Keratinocyte (primary cell): ENCODE results near the gene H3-3A. TPM values are rescaled to one million over a fixed set of nuclear protein-coding genes. Genes with fewer than 3 reads are reported as not detected.

Source experiments
- DNase-seq: peaks from one replicate; pipeline ENCODE4 v3.0.0-alpha.2; 2011; ENCODE audit warnings: low read depth, missing footprints, low spot score
- FAIRE-seq: peaks from 2 replicates; lab custom pipeline; 2011; peaks lifted over from hg19 to GRCh38; lab: Jason Lieb, UNC
- H2AFZ ChIP-seq: 2 replicates; pipeline ENCODE4 v1.6.0; 2012; ENCODE audit warnings: low read length, control low read depth, inconsistent platforms; ENCODE audit not compliant: control insufficient read depth
- H3K27ac ChIP-seq: 2 replicates; pipeline ENCODE4 v1.5.1; 2011; ENCODE audit warnings: low read length; ENCODE audit not compliant: control insufficient read depth, insufficient read depth
- H3K27me3 ChIP-seq: 3 replicates; pipeline ENCODE4 v1.6.0; 2011; ENCODE audit warnings: low read length; ENCODE audit not compliant: control insufficient read depth, insufficient read depth; ENCODE audit errors: extremely low read depth
- H3K36me3 ChIP-seq, 2 experiments: 2 replicates in 1 of 2; 3 replicates in 1 of 2; pipeline ENCODE4 v1.5.1; 2011; ENCODE audit warnings: low read length in 2 of 2, mild to moderate bottlenecking in 1 of 2; ENCODE audit not compliant: control insufficient read depth in 2 of 2, insufficient read depth in 2 of 2; ENCODE audit errors: extremely low read depth in 1 of 2
- H3K4me1 ChIP-seq: 3 replicates; pipeline ENCODE4 v1.5.1; 2011; ENCODE audit warnings: low read length; ENCODE audit not compliant: control insufficient read depth, insufficient read depth; ENCODE audit errors: extremely low read depth
- H3K4me2 ChIP-seq: 3 replicates; pipeline ENCODE4 v1.6.0; 2011; ENCODE audit warnings: low read depth, low read length; ENCODE audit not compliant: control insufficient read depth, insufficient read depth; ENCODE audit errors: extremely low read depth
- H3K4me3 ChIP-seq, 3 experiments: fragments of 200-600 bp in 1 of 3; sonication (generic) in 1 of 3; 2 replicates in 2 of 3; 3 replicates in 1 of 3; pipeline ENCODE4 v1.5.1; 2011 to 2016; ENCODE audit warnings: low read length in 3 of 3, mild to moderate bottlenecking in 3 of 3, control low read depth in 2 of 3, inconsistent platforms in 1 of 3, low read depth in 1 of 3, mixed read lengths in 1 of 3, mixed run types in 1 of 3, moderate library complexity in 1 of 3; ENCODE audit not compliant: control insufficient read depth in 2 of 3, insufficient read depth in 2 of 3; ENCODE audit errors: extremely low read depth in 1 of 3
- H3K79me2 ChIP-seq: 2 replicates; pipeline ENCODE4 v1.6.0; 2012; ENCODE audit warnings: low read length; ENCODE audit not compliant: control insufficient read depth, insufficient read depth
- H3K9ac ChIP-seq: 3 replicates; pipeline ENCODE4 v1.6.0; 2011; ENCODE audit warnings: low read length; ENCODE audit not compliant: control insufficient read depth, insufficient read depth; ENCODE audit errors: extremely low read depth
- H3K9me1 ChIP-seq: 3 replicates; pipeline ENCODE4 v1.6.0; 2011; ENCODE audit warnings: low read length; ENCODE audit not compliant: control insufficient read depth, insufficient read depth; ENCODE audit errors: extremely low read depth
- H3K9me3 ChIP-seq: 2 replicates; pipeline ENCODE4 v1.5.1; 2012; ENCODE audit warnings: low read depth, low read length; ENCODE audit not compliant: control insufficient read depth
- H4K20me1 ChIP-seq: 3 replicates; pipeline ENCODE4 v1.6.0; 2011; ENCODE audit warnings: low read length; ENCODE audit not compliant: control insufficient read depth, insufficient read depth; ENCODE audit errors: extremely low read depth
- EZH2 ChIP-seq: IDR thresholded peaks from one replicate; pipeline ENCODE4 v1.6.1; 2012; ENCODE audit warnings: inconsistent platforms, mild to moderate bottlenecking, low read length, moderate library complexity
- dilution Hi-C: fragments of 300-500 bp; cut with MboI; formaldehyde crosslinking; loops from one replicate; pipeline ENCODE4 v1.7.0; 2020; ENCODE audit warnings: low sequenced_read_pairs; ENCODE audit not compliant: extremely low pct_ligation_motif_present
- polyA plus RNA-seq, 5 experiments: library from polyadenylated mRNA; depleted of rRNA in 3 of 5; stranded (reverse) in 3 of 5; stranded (forward) in 1 of 5; unstranded in 1 of 5; fragments of >200 nt; gene quantifications; 1 replicate in 1 of 5; 2 replicates in 3 of 5; 3 replicates in 1 of 5; pipeline versions ENCODE4 v1.2.1 to v1.2.3, GENCODE V29; 2011 to 2012; ENCODE audit warnings: missing spikeins in 2 of 5, low read depth in 1 of 5, low replicate concordance in 1 of 5
- TF ChIP-seq, protein P1 (sequence below), 3 experiments: IDR thresholded peaks in 1 of 3; conservative IDR thresholded peaks in 1 of 3; optimal IDR thresholded peaks in 1 of 3; 2 replicates in 2 of 3; 3 replicates in 1 of 3; pipeline versions ENCODE3 to v1.5.1; 2011; ENCODE audit warnings: low read length in 3 of 3, mild to moderate bottlenecking in 3 of 3, moderate library complexity in 2 of 3, control low read depth in 1 of 3, inconsistent platforms in 1 of 3; ENCODE audit not compliant: insufficient read depth in 2 of 3; ENCODE audit errors: extremely low read depth in 1 of 3

Gene H3-3A
- polyA plus RNA-seq, 1 donor (not counting 4 experiments of a cell fraction or from before 2014, with no cell fraction given) = 291 TPM

DNA sequence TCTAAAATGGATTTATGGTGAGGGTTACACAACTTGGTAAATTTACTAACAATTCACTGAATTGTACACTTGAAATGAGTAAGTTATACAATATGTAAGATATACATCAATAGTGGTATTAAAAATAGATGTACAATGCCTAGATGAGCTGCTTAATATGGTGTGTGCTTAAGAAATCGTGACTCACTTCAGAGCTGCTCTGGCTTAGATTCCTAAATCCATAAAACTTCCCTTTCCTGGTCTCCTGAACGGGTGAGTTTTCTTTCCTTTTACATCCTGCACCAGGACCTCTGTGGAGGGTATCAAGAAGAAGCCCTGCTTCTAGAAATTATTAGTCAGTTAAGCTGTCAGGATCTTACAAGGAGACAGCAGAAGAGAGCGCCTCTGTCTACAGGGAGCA, 30.4 kb downstream of the H3-3A start:
- FAIRE-seq (no peak), DNase-seq (no peak)
- TF ChIP-seq, protein P1, sequence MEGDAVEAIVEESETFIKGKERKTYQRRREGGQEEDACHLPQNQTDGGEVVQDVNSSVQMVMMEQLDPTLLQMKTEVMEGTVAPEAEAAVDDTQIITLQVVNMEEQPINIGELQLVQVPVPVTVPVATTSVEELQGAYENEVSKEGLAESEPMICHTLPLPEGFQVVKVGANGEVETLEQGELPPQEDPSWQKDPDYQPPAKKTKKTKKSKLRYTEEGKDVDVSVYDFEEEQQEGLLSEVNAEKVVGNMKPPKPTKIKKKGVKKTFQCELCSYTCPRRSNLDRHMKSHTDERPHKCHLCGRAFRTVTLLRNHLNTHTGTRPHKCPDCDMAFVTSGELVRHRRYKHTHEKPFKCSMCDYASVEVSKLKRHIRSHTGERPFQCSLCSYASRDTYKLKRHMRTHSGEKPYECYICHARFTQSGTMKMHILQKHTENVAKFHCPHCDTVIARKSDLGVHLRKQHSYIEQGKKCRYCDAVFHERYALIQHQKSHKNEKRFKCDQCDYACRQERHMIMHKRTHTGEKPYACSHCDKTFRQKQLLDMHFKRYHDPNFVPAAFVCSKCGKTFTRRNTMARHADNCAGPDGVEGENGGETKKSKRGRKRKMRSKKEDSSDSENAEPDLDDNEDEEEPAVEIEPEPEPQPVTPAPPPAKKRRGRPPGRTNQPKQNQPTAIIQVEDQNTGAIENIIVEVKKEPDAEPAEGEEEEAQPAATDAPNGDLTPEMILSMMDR (optimal IDR thresholded peaks at IDR 0.05 in 1 of 3, IDR thresholded peaks at IDR 0.05 in 1 of 3, conservative IDR thresholded peaks at IDR 0.05 in 1 of 3; ENCODE audit: extremely low read depth in 1 of 3, insufficient read depth in 2 of 3, low read length in 3 of 3) = no peak
- no peak for TF ChIP-seq EZH2
- Histone ChIP-seq H3K79me2 (no peaks in the 10 kb centered on the region), H3K4me2 (no peak overlapping the region), H4K20me1 (no peaks in the 10 kb centered on the region), H3K4me3 (no peak overlapping the region), H3K9me3 (no peaks in the 10 kb centered on the region), H3K9ac (no peak overlapping the region), H3K27ac (no peak overlapping the region), H3K27me3 (no peaks in the 10 kb centered on the region), H3K36me3 (no peaks in the 10 kb centered on the region), H2AFZ (no peak overlapping the region), H3K9me1 (no peaks in the 10 kb centered on the region), H3K4me1 (peaks cover 18% of the 10 kb centered on the region)
- dilution Hi-C loops = no loop called here

DNA sequence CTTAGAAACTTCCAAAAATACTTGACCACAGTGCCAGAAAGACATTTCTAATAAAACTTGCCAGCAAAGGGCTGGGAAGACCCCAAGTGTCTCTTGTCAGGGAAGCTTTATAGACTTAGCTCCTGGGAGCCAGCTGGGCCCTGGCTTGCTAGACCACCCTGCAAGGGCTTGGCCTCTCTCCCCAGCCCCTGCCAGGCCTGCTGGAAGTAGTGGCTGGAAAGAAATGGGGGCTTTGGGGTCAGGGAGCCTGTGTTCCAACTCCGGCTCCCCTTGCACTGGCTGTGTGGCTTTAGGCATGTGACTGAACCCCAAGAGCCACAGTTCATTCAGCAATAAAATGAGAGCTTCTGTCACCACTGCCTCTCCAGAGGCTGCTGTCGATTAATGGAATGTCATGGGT, 31.1 kb downstream of the H3-3A start:
- H3K4me2 ChIP-seq = no peak overlapping the region
- no peak overlapping the region for H3K9ac ChIP-seq
- no peak overlapping the region for H3K27ac ChIP-seq
- H3K36me3 ChIP-seq = no peaks in the 10 kb centered on the region
- H2AFZ ChIP-seq = no peak overlapping the region
- DNase-seq (no peak), FAIRE-seq (no peak)
- dilution Hi-C loops = no loop called here
- TF ChIP-seq EZH2 = no peak
- TF ChIP-seq, protein P1 (optimal IDR thresholded peaks at IDR 0.05 in 1 of 3, IDR thresholded peaks at IDR 0.05 in 1 of 3, conservative IDR thresholded peaks at IDR 0.05 in 1 of 3; ENCODE audit: extremely low read depth in 1 of 3, insufficient read depth in 2 of 3, low read length in 3 of 3) = no peak
- no peaks in the 10 kb centered on the region for H3K9me3 ChIP-seq
- H3K4me1 ChIP-seq = peaks cover 24% of the 10 kb centered on the region
- H3K27me3 ChIP-seq = no peaks in the 10 kb centered on the region
- no peaks in the 10 kb centered on the region for H3K9me1 ChIP-seq
- H4K20me1 ChIP-seq = no peaks in the 10 kb centered on the region
- H3K79me2 ChIP-seq = no peaks in the 10 kb centered on the region
- no peak overlapping the region for H3K4me3 ChIP-seq
